ENCODE results near the gene SOX6. TPM values are rescaled to one million over a fixed set of nuclear protein-coding genes. Genes with fewer than 3 reads are reported as not detected.
"Not testable (repeated sequence)": the region's sequence is repeated elsewhere in the genome, so short reads cannot be mapped to it uniquely, and the experiment has no call there.

SOX6 gene
- total RNA-seq, 2 donors from 2014 or later, result not detected

- Mint-ChIP-seq H3K36me3 (no peaks in the 10 kb centered on the region), H3K27ac (no peak overlapping the region), H3K9me3 (peaks cover 5% of the 10 kb centered on the region in 2 donors)
- no peak for DNase-seq (ENCODE audit: low spot score in 2 of 2)
- no peak for ATAC-seq
Measured at GRCh38 chr11:15931497-15931896, 424.8 kb downstream of the SOX6 start.

GRCh38 chr11:15930442-15931025 lies 425.8 kb downstream of the SOX6 start:
- DNase-seq (ENCODE audit: low spot score in 2 of 2) (no peak), ATAC-seq (no peak)
- Mint-ChIP-seq H3K36me3 (no peaks in the 10 kb centered on the region), H3K9me3 (peaks cover 5% of the 10 kb centered on the region in 2 donors), H3K27ac (no peak overlapping the region)

GRCh38 chr11:15929371-15929901 lies 426.9 kb downstream of the SOX6 start:
- Mint-ChIP-seq H3K36me3 (no peaks in the 10 kb centered on the region), H3K27ac (no peak overlapping the region), H3K9me3 (peaks cover 5% of the 10 kb centered on the region in 2 donors)
- DNase-seq (ENCODE audit: low spot score in 2 of 2), result no peak
- ATAC-seq, result no peak

- Mint-ChIP-seq H3K36me3 (no peaks in the 10 kb centered on the region), H3K27ac (no peak overlapping the region), H3K9me3 (peaks cover 5% of the 10 kb centered on the region in 2 donors)
- DNase-seq (ENCODE audit: low spot score in 2 of 2) (no peak), ATAC-seq (no peak)
Measured at GRCh38 chr11:15927864-15928217, 428.5 kb downstream of the SOX6 start.

- Mint-ChIP-seq H3K36me3 (no peaks in the 10 kb centered on the region), H3K27ac (no peak overlapping the region), H3K9me3 (peaks cover 5% of the 10 kb centered on the region in 2 donors)
- no peak for ATAC-seq
- no peak for DNase-seq (ENCODE audit: low spot score in 2 of 2)
Measured at GRCh38 chr11:15927196-15927863, 429.0 kb downstream of the SOX6 start.

- no peak for DNase-seq (ENCODE audit: low spot score in 2 of 2)
- Mint-ChIP-seq H3K27ac (no peak overlapping the region), H3K9me3 (no peaks in the 10 kb centered on the region), H3K36me3 (no peaks in the 10 kb centered on the region)
- no peak for ATAC-seq
Measured at GRCh38 chr11:15926071-15926470, 430.3 kb downstream of the SOX6 start.

- Mint-ChIP-seq H3K9me3 (no peaks in the 10 kb centered on the region), H3K36me3 (no peaks in the 10 kb centered on the region), H3K27ac (no peak overlapping the region)
- no peak for ATAC-seq
- no peak for DNase-seq (ENCODE audit: low spot score in 2 of 2)
Measured at GRCh38 chr11:15923183-15923582, 433.2 kb downstream of the SOX6 start.

- H3K9me3 Mint-ChIP-seq; ATAC-seq; H3K36me3 Mint-ChIP-seq; DNase-seq (ENCODE audit: low spot score in 2 of 2); H3K27ac Mint-ChIP-seq: not testable (repeated sequence)
Measured at GRCh38 chr11:15922745-15923144, 433.6 kb downstream of the SOX6 start.

GRCh38 chr11:15920856-15921629 lies 435.3 kb downstream of the SOX6 start:
- ATAC-seq (no peak), DNase-seq (ENCODE audit: low spot score in 2 of 2) (no peak)
- H3K9me3 Mint-ChIP-seq, result peaks cover 0 to 2% of the 10 kb centered on the region in 2 donors
- H3K27ac Mint-ChIP-seq, result no peak overlapping the region
- no peaks in the 10 kb centered on the region for H3K36me3 Mint-ChIP-seq

GRCh38 chr11:15918674-15919073 lies 437.7 kb downstream of the SOX6 start:
- Mint-ChIP-seq H3K9me3 (peaks cover 0 to 4% of the 10 kb centered on the region in 2 donors), H3K27ac (no peak overlapping the region), H3K36me3 (no peaks in the 10 kb centered on the region)
- DNase-seq (ENCODE audit: low spot score in 2 of 2), result no peak
- no peak for ATAC-seq

- no peaks in the 10 kb centered on the region for H3K36me3 Mint-ChIP-seq
- peaks cover 0 to 4% of the 10 kb centered on the region in 2 donors for H3K9me3 Mint-ChIP-seq
- ATAC-seq, result no peak
- DNase-seq (ENCODE audit: low spot score in 2 of 2), result no peak
- H3K27ac Mint-ChIP-seq, result no peak overlapping the region
Measured at GRCh38 chr11:15918212-15918611, 438.1 kb downstream of the SOX6 start.

Measured in activated naive CD4-positive, alpha-beta T cell treated with anti-CD3 and anti-CD28 coated beads, Interleukin-2, amount 50 U/mL, for 72 hours (primary cell).